Mucosa of gallbladder (tissue), 1 donor: Measurements from ENCODE around the gene SEMA3E. TPM values are rescaled to one million over a fixed set of nuclear protein-coding genes. Genes with fewer than 3 reads are reported as not detected.
A peak's percentile ranks its signal among the peaks of the same experiment; 100 is the strongest.
"Not testable (repeated sequence)": the region's sequence is repeated elsewhere in the genome, so short reads cannot be mapped to it uniquely, and the experiment has no call there.

Experiments used
- DNase-seq: peaks from one replicate; pipeline ENCODE4 v3.0.0-alpha.2; 2020; ENCODE audit warnings: low spot score
- total RNA-seq: library from RNA; stranded (reverse); gene quantifications from one replicate; pipeline ENCODE4 v1.2.1, GENCODE V29; 2021
- donor health status: DM: no; HTN: no; CAD: no.

Gene SEMA3E
- total RNA-seq, 1 donor from 2014 or later: 19.8 TPM

- no peak for DNase-seq
Observed at GRCh38 chr7:83486957-83487356, 162.0 kb downstream of the SEMA3E start.

- DNase-seq: no peak
Observed at GRCh38 chr7:83486536-83486935, 162.4 kb downstream of the SEMA3E start.

GRCh38 chr7:83484826-83485225 is 164.1 kb downstream of the SEMA3E start:
- DNase-seq: no peak

GRCh38 chr7:83484266-83484665 is 164.7 kb downstream of the SEMA3E start:
- no peak for DNase-seq

GRCh38 chr7:83478616-83479015 is 170.3 kb downstream of the SEMA3E start:
- no peak for DNase-seq

GRCh38 chr7:83476511-83477050 is 172.4 kb downstream of the SEMA3E start:
- no peak for DNase-seq

GRCh38 chr7:83475420-83475819 is 173.5 kb downstream of the SEMA3E start:
- DNase-seq: no peak

GRCh38 chr7:83472376-83472775 is 176.6 kb downstream of the SEMA3E start:
- DNase-seq: no peak

GRCh38 chr7:83469491-83469890 is 179.4 kb downstream of the SEMA3E start:
- DNase-seq: no peak

GRCh38 chr7:83469076-83469475 is 179.9 kb downstream of the SEMA3E start:
- no peak for DNase-seq

- DNase-seq: peak; percentile 91
Observed at GRCh38 chr7:83468251-83468739, 180.6 kb downstream of the SEMA3E start.

GRCh38 chr7:83467493-83467892 is 181.4 kb downstream of the SEMA3E start:
- DNase-seq: no peak

GRCh38 chr7:83466956-83467355 is 182.0 kb downstream of the SEMA3E start:
- no peak for DNase-seq

GRCh38 chr7:83466187-83466923 is 182.6 kb downstream of the SEMA3E start:
- DNase-seq: no peak

- no peak for DNase-seq
Observed at GRCh38 chr7:83465643-83466042, 183.3 kb downstream of the SEMA3E start.

GRCh38 chr7:83461820-83462219 is 187.1 kb downstream of the SEMA3E start:
- not testable (repeated sequence) for DNase-seq

- DNase-seq: not testable (repeated sequence)
Observed at GRCh38 chr7:83459930-83460653, 188.8 kb downstream of the SEMA3E start.

GRCh38 chr7:83459101-83459929 is 189.6 kb downstream of the SEMA3E start:
- not testable (repeated sequence) for DNase-seq

- no peak for DNase-seq
Observed at GRCh38 chr7:83457022-83457892, 191.7 kb downstream of the SEMA3E start.

- no peak for DNase-seq
Observed at GRCh38 chr7:83456413-83456812, 192.5 kb downstream of the SEMA3E start.

GRCh38 chr7:83455612-83456011 is 193.3 kb downstream of the SEMA3E start:
- DNase-seq: peak; percentile 60
